NCI-H748 (cell line): ENCODE measurements around the gene C14orf180.

Experiments used
- DNase-seq: peaks from one replicate; lab custom pipeline; 2025; ENCODE audit not compliant: unreplicated experiment; lab: John Stamatoyannopoulos, UW

C14orf180 gene

GRCh38 chr14:104592292-104592672 is 12.7 kb downstream of the C14orf180 start:
- no peak for DNase-seq

GRCh38 chr14:104592785-104593184 is 13.2 kb downstream of the C14orf180 start:
- DNase-seq = no peak

- DNase-seq = no peak
These were observed 13.7 kb downstream of the C14orf180 start for GRCh38 chr14:104593241-104593701.

GRCh38 chr14:104593710-104594136 is 14.2 kb downstream of the C14orf180 start:
- no peak for DNase-seq

GRCh38 chr14:104594310-104595046 is 14.9 kb downstream of the C14orf180 start:
- no peak for DNase-seq

GRCh38 chr14:104595116-104595675 is 15.6 kb downstream of the C14orf180 start:
- DNase-seq = no peak

- DNase-seq = no peak
These were observed 16.4 kb downstream of the C14orf180 start for GRCh38 chr14:104595911-104596450.

GRCh38 chr14:104596451-104596918 is 16.9 kb downstream of the C14orf180 start:
- DNase-seq = no peak

- DNase-seq = no peak
These were observed 17.4 kb downstream of the C14orf180 start for GRCh38 chr14:104596927-104597351.

GRCh38 chr14:104597576-104597975 is 18.0 kb downstream of the C14orf180 start:
- DNase-seq = no peak

GRCh38 chr14:104598039-104598909 is 18.7 kb downstream of the C14orf180 start:
- DNase-seq = peak; percentile 60

- DNase-seq = no peak
These were observed 19.3 kb downstream of the C14orf180 start for GRCh38 chr14:104598910-104599273.

GRCh38 chr14:104599446-104599845 is 19.9 kb downstream of the C14orf180 start:
- DNase-seq = no peak

- DNase-seq = peak; percentile 80
These were observed 20.6 kb downstream of the C14orf180 start for GRCh38 chr14:104600141-104600643.

- no peak for DNase-seq
These were observed 21.2 kb downstream of the C14orf180 start for GRCh38 chr14:104600805-104601204.

GRCh38 chr14:104601786-104602185 is 22.2 kb downstream of the C14orf180 start:
- DNase-seq = no peak

GRCh38 chr14:104602315-104602932 is 22.9 kb downstream of the C14orf180 start:
- no peak for DNase-seq

- no peak for DNase-seq
These were observed 23.4 kb downstream of the C14orf180 start for GRCh38 chr14:104602933-104603325.

- DNase-seq = peak; percentile 90
These were observed 24.3 kb downstream of the C14orf180 start for GRCh38 chr14:104603711-104604401.
